Neural cell (in vitro differentiated cells): ENCODE measurements around the gene GJA8. TPM values are rescaled to one million over a fixed set of nuclear protein-coding genes. Genes with fewer than 3 reads are reported as not detected.
"Not testable (repeated sequence)": the region's sequence is repeated elsewhere in the genome, so short reads cannot be mapped to it uniquely, and the experiment has no call there.

Experiments used
- H2AFZ ChIP-seq: fragments of 200-600, 300-800 bp; sonication (generic), shearing (Covaris generic); 2 replicates; pipeline ENCODE4 v1.6.0; 2014; ENCODE audit warnings: low read depth, mild to moderate bottlenecking, antibody characterized with exemption, low read length, moderate library complexity
- H3F3A ChIP-seq: fragments of 200-600 bp; shearing (Covaris generic); 2 replicates; pipeline ENCODE4 v1.6.1; 2016; ENCODE audit warnings: mild to moderate bottlenecking, moderate library complexity, mixed read lengths, antibody characterized with exemption, low read length; ENCODE audit not compliant: insufficient read depth, poor library complexity, severe bottlenecking
- H3K27ac ChIP-seq: fragments of 200-600, 300-800 bp; sonication (generic), shearing (Covaris generic); 2 replicates; pipeline ENCODE4 v1.5.1; 2014; ENCODE audit warnings: mild to moderate bottlenecking, low read length, moderate library complexity
- H3K27me3 ChIP-seq: fragments of 300-800, 200-600 bp; sonication (generic), shearing (Covaris generic); 2 replicates; pipeline ENCODE4 v1.6.0; 2014; ENCODE audit warnings: mild to moderate bottlenecking, low read depth, low read length, moderate library complexity; ENCODE audit not compliant: insufficient read depth
- H3K36me3 ChIP-seq: fragments of 300-800, 200-600 bp; sonication (generic), shearing (Covaris generic); 2 replicates; pipeline ENCODE4 v1.5.1; 2014; ENCODE audit warnings: mild to moderate bottlenecking, antibody characterized with exemption, low read length, moderate library complexity; ENCODE audit not compliant: insufficient read depth
- H3K4me2 ChIP-seq: fragments of 300-800, 200-600 bp; sonication (generic), shearing (Covaris generic); 2 replicates; pipeline ENCODE4 v1.6.0; 2014; ENCODE audit warnings: mild to moderate bottlenecking, low read length
- H3K4me3 ChIP-seq: fragments of 300-800, 200-600 bp; sonication (generic), shearing (Covaris generic); 2 replicates; pipeline ENCODE4 v1.5.1; 2014; ENCODE audit warnings: mild to moderate bottlenecking, low read length, moderate library complexity
- H3K79me2 ChIP-seq: fragments of 200-600 bp; shearing (Covaris generic); replicated peaks from 2 replicates; pipeline ENCODE4 v1.6.0; 2014; ENCODE audit warnings: mild to moderate bottlenecking, low read length, moderate library complexity; ENCODE audit not compliant: insufficient read depth
- H3K9ac ChIP-seq: fragments of 300-800, 200-600 bp; sonication (generic), shearing (Covaris generic); 2 replicates; pipeline ENCODE4 v1.6.1; 2016; ENCODE audit warnings: mild to moderate bottlenecking, low read length, mixed read lengths
- H3K9me2 ChIP-seq: fragments of 200-600 bp; shearing (Covaris generic); 2 replicates; pipeline ENCODE4 v1.6.1; 2016; ENCODE audit warnings: mild to moderate bottlenecking, low read length, mixed read lengths; ENCODE audit not compliant: insufficient read depth
- H3K9me3 ChIP-seq: fragments of 200-600, 300-800 bp; sonication (generic), shearing (Covaris generic); 2 replicates; pipeline ENCODE4 v1.6.1; 2016; ENCODE audit warnings: mild to moderate bottlenecking, mixed run types, low read length, moderate library complexity, mixed read lengths
- H4K20me1 ChIP-seq: fragments of 200-600 bp; shearing (Covaris generic); 2 replicates; pipeline ENCODE4 v1.6.1; 2016; ENCODE audit warnings: mild to moderate bottlenecking, mixed run types; ENCODE audit not compliant: insufficient read depth
- EZH2 ChIP-seq: fragments of 200-600, 300-800 bp; shearing (Covaris generic), sonication (generic); IDR thresholded peaks from 2 replicates; pipeline ENCODE4 v1.6.1; 2014; ENCODE audit warnings: antibody characterized with exemption, low read length, borderline replicate concordance, mild to moderate bottlenecking; ENCODE audit not compliant: insufficient read depth, poor library complexity, severe bottlenecking
- MXI1 ChIP-seq: fragments of 450-650 bp; conservative IDR thresholded peaks from 2 replicates; pipeline ENCODE4 v1.6.1; 2014; ENCODE audit warnings: antibody characterized with exemption, mild to moderate bottlenecking; ENCODE audit not compliant: poor library complexity, severe bottlenecking
- POLR2AphosphoS5 ChIP-seq: IDR thresholded peaks from 2 replicates; pipeline ENCODE4 v1.6.1; 2012
- REST ChIP-seq: IDR thresholded peaks from 2 replicates; pipeline ENCODE4 v1.6.1; 2012; ENCODE audit warnings: borderline replicate concordance
- TAF1 ChIP-seq: IDR thresholded peaks from 2 replicates; pipeline ENCODE4 v1.6.1; 2012; ENCODE audit warnings: low read depth
- polyA plus RNA-seq: library from polyadenylated mRNA; depleted of rRNA; stranded (reverse); fragments of >200 nt; gene quantifications from 2 replicates; pipeline ENCODE4 v1.2.3, GENCODE V29; 2014

Gene GJA8
- polyA plus RNA-seq, 1 donor from 2014 or later = not detected

GRCh38 chr1:147924813-147925212 is 22.2 kb downstream of the GJA8 start:
- Histone ChIP-seq H3K36me3 (no peaks in the 10 kb centered on the region), H3K79me2 (no peaks in the 10 kb centered on the region), H3F3A (no peaks in the 10 kb centered on the region), H3K9me3 (no peaks in the 10 kb centered on the region), H3K4me3 (no peak overlapping the region), H3K4me2 (no peak overlapping the region), H3K9me2 (no peaks in the 10 kb centered on the region), H3K9ac (no peak overlapping the region), H2AFZ (no peak overlapping the region), H3K27me3 (no peaks in the 10 kb centered on the region), H3K27ac (no peak overlapping the region), H4K20me1 (no peaks in the 10 kb centered on the region)
- TF ChIP-seq EZH2 (no peak), REST (no peak)

- H3F3A ChIP-seq, H4K20me1 ChIP-seq: not testable (repeated sequence)
Observed at GRCh38 chr1:147927215-147927614, 24.6 kb downstream of the GJA8 start.

GRCh38 chr1:147927689-147928088 is 25.1 kb downstream of the GJA8 start:
- H3K4me3 ChIP-seq, H3K36me3 ChIP-seq, H3K9me3 ChIP-seq, H3K9ac ChIP-seq, H4K20me1 ChIP-seq, H2AFZ ChIP-seq, H3K4me2 ChIP-seq, H3K27ac ChIP-seq, H3F3A ChIP-seq, H3K9me2 ChIP-seq, H3K27me3 ChIP-seq, H3K79me2 ChIP-seq: not testable (repeated sequence)

More at GRCh38 chr1:147927215-147927614, 24.6 kb downstream of the GJA8 start:
- H3K27me3 ChIP-seq, H3K27ac ChIP-seq, H3K9me3 ChIP-seq, H3K4me2 ChIP-seq, H3K9ac ChIP-seq, H3K9me2 ChIP-seq, H3K4me3 ChIP-seq, H2AFZ ChIP-seq, H3K36me3 ChIP-seq, H3K79me2 ChIP-seq: not testable (repeated sequence)

- Histone ChIP-seq H2AFZ (peak within 1 kb of the TSS; percentile 21), H3K27ac (peak within 1 kb of the TSS; percentile 53), H3K4me2 (peak within 1 kb of the TSS; percentile 41), H3K4me3 (peak within 1 kb of the TSS; percentile 68), H3K9ac (peak within 1 kb of the TSS; percentile 62)
- not testable (repeated sequence) for H3K36me3 ChIP-seq, H3K9me2 ChIP-seq, H3F3A ChIP-seq, H3K27me3 ChIP-seq, H3K79me2 ChIP-seq, H3K9me3 ChIP-seq, H4K20me1 ChIP-seq
- TF ChIP-seq MXI1 (peak; percentile 71), REST (peak; percentile 50), POLR2AphosphoS5 (peak; percentile 76), TAF1 (peak; percentile 74)
Observed at GRCh38 chr1:147928236-147929132, 25.9 kb downstream of the GJA8 start, which contains the start of gene GPR89B. Gene GPR89B, plus strand, starts transcription at chr1:147928420. Its CDS starts 117 bp downstream, at chr1:147928537.

- H2AFZ ChIP-seq, H3K79me2 ChIP-seq, H3F3A ChIP-seq, H3K9me2 ChIP-seq, H3K27ac ChIP-seq, H3K4me2 ChIP-seq, H3K36me3 ChIP-seq, H4K20me1 ChIP-seq, H3K4me3 ChIP-seq, H3K9me3 ChIP-seq, H3K27me3 ChIP-seq, H3K9ac ChIP-seq: not testable (repeated sequence)
Observed at GRCh38 chr1:147931137-147931536, 28.5 kb downstream of the GJA8 start.
